GM21786 (cell line): Measurements from ENCODE around the gene PROZ.
"Not testable (repeated sequence)": the region's sequence is repeated elsewhere in the genome, so short reads cannot be mapped to it uniquely, and the experiment has no call there.

Experiments used
- ATAC-seq: cut with Tn5 transposase; IDR thresholded peaks from one replicate; pipeline ENCODE4 v1.9.1; 2021; ENCODE audit not compliant: unreplicated experiment

The PROZ gene

GRCh38 chr13:113155201-113155600 is 3.2 kb upstream of the PROZ start:
- ATAC-seq = no peak

- ATAC-seq = no peak
Observed at GRCh38 chr13:113155982-113156655, 2.3 kb upstream of the PROZ start.

GRCh38 chr13:113157206-113157928 is 1.1 kb upstream of the PROZ start:
- ATAC-seq = no peak

- ATAC-seq = no peak
Observed at GRCh38 chr13:113158946-113159345, 498 bp downstream of the PROZ start.

- ATAC-seq = no peak
Observed at GRCh38 chr13:113159701-113160100, 1.3 kb downstream of the PROZ start.

DNA sequence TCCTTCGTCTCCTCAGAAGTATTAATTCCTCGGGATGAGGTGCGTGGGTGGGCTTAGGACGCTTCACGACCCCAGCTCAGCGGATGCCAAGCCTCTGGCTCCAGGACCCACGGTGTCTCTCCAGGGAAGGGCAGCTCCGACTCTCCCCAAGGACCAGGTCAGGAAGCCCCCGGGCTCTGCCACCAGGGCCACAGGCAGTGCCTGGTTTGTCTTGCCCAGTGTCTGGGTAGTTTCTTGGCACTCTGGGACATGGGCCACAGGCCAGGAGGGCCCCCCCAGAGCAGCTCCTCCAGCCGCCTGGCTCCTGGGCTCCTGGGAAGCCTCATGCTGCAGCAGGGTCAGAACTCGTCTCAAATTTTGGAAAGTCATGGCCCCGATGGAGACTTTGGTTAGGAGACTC is 2.5 kb downstream of the PROZ start:
- ATAC-seq = no peak

- no peak for ATAC-seq
Observed at GRCh38 chr13:113161433-113161832, 3.0 kb downstream of the PROZ start.

GRCh38 chr13:113161975-113162374 is 3.5 kb downstream of the PROZ start:
- ATAC-seq = not testable (repeated sequence)

- ATAC-seq = no peak
Observed at GRCh38 chr13:113162783-113163685, 4.6 kb downstream of the PROZ start.

- no peak for ATAC-seq
Observed at GRCh38 chr13:113164492-113164891, 6.0 kb downstream of the PROZ start.

GRCh38 chr13:113166266-113166665 is 7.8 kb downstream of the PROZ start:
- no peak for ATAC-seq

GRCh38 chr13:113166681-113167080 is 8.2 kb downstream of the PROZ start:
- no peak for ATAC-seq

- no peak for ATAC-seq
Observed at GRCh38 chr13:113167155-113167554, 8.7 kb downstream of the PROZ start.

DNA sequence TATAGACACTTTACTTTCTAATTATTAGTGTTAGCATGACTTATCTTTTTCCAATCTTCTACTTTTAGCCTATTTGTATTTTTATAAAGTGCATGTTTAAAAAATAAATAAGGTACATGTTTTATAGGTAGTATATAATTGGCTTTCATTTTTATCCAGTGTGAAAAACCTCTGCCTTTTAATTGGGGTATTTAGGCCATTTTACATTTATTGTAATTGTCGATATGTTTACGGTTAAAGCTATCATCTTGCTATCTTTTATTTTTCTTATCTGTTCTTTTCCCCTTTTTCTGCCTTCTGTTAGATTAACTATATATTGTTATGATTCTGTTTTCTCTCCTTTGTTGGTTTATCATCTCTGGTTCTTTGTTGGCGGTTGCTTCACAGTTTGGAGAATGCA is 9.1 kb downstream of the PROZ start:
- ATAC-seq = no peak

- ATAC-seq = no peak
Observed at GRCh38 chr13:113168211-113168610, 9.8 kb downstream of the PROZ start.

DNA sequence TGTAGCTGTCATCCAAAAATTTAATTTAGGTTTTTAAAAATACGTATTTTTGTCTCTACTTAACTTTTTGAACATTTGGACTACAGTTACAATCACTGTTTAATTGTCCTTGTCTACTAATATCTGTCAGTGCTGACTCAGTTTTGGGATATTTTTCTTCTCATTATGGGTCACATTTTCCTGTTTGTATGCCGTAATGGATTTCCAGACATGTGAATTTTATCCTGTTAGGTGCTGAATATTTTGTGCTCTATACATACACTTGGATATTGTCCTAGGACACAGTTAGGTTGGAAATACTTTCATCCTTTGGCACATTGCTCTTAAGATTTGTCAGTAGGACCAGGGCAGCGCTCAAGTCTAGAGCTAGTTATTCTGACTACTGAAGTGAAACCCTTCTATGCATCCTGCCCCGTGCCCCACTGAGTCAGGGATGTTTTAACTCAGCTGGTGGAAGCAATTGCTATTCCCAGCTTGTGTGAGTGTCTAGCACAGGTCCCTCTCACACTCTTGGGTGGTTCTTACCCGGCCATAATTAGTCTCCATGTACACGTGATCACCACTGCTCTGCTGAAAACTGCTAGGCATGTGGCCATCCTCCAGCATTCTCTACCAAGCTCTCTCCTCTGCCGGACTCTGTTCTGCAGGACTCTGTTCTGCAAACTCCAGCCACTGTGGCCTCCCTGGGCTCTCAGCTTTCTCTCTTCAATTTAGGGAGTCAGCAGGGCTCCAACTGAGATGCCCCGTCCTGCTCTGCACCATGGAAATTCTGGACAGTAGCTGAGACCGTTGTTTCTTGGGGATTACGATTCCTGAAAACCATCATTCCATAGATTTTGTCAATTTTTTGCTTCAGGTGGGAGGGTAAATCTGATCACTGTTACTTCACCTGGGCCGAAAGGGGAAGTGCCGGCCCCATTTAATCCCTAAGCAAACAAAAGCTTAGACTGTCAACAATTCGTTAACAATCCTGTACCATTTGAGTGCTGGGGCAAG is 11.1 kb downstream of the PROZ start:
- ATAC-seq = no peak

DNA sequence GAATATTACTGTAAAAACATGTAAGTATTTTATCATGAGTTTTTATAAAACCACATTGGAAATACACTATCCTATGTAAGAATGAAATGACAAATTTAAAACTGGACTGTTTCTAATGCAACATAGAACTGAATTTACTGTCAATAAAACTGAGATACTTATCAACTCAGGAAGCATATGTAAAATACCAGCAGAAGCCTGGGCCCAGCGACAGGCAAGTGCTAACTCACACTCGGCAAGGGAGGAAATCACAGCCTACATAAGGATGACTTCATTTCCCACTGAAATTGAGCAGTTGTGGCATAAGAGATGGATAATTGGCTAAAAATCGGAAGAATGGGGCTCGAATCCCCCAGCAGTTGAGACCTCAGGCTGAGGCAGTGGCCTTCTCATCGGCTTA is 12.1 kb downstream of the PROZ start:
- no peak for ATAC-seq

DNA sequence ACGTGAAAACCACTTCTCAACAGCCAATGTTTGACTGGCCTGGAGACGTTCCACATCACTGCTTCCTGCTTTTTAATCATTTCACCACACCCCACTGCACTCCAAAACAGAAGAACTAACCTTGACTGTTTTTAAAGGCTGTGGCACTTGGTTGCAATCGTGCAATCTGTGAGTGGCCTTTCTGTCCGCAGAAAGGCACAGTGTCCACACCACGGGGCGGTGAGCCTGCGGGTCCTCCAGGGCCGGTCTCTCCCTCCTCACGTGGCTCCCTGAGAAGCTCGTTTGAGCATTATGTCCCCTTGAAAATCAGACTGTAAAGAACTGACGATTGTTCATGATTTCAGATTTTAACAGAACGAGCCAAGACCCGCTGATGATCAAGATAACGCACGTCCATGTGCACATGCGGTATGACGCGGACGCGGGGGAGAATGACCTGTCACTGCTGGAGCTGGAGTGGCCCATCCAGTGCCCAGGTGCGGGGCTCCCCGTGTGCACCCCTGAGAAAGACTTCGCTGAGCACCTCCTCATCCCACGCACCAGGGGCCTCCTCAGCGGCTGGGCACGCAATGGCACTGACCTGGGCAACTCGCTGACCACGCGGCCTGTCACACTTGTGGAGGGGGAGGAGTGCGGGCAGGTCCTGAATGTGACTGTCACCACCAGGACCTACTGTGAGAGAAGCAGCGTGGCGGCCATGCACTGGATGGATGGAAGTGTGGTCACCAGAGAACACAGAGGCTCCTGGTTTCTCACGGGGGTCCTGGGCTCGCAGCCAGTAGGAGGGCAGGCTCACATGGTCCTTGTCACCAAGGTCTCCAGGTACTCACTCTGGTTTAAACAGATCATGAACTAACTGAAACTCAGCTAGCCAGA is 13.0 kb downstream of the PROZ start:
- ATAC-seq = no peak

DNA sequence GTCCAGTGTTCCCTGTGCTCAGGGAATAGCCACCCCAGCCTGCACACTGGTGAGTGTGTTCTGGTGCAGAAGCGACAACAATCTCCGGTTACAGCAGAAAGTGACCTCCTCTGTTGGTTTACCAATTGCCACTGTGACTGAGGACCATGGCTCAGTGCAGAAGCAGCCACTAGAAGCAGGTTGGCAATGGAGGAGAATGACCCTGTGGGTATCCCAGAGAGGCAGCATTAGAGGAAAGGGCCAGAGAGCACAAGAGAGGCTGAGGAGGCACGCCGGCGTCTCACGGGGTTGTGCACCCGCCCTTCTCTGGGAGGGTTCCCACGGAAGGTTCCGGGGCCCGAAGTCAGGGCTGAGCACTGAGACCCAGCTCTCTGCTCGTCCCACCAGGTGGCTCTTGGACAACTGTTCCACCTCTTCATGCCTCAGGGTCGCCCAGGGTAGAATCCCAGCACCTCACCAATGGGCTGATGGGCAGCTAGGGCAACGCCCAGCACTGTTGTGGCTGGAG is 14.0 kb downstream of the PROZ start:
- no peak for ATAC-seq
